Limb (tissue), 2 donors: ENCODE results near the gene AKAP10.
A peak's percentile ranks its signal among the peaks of the same experiment; 100 is the strongest.
"Not testable (repeated sequence)": the region's sequence is repeated elsewhere in the genome, so short reads cannot be mapped to it uniquely, and the experiment has no call there.

Source experiments
- DNase-seq, 2 donors: peaks; one replicate each; pipeline ENCODE4 v3.0.0-alpha.2; 2016; ENCODE audit errors: extremely low spot score in 2 of 2

AKAP10 gene

GRCh38 chr17:19867329-19868078 lies 110.1 kb downstream of the AKAP10 start, which contains the start of gene ULK2:
ULK2 (minus strand) TSS chr17:19867936; CDS start chr17:19867417, 519 bp downstream.
- peak; percentile 75 to 87 for DNase-seq

- peak; percentile 40 to 83 for DNase-seq
Measured at GRCh38 chr17:19867079-19867328, 110.6 kb downstream of the AKAP10 start.

- no peak for DNase-seq
Measured at GRCh38 chr17:19865021-19865420, 112.6 kb downstream of the AKAP10 start.

- DNase-seq: not testable (repeated sequence)
Measured at GRCh38 chr17:19860647-19861177, 116.9 kb downstream of the AKAP10 start.

- DNase-seq: no peak
Measured at GRCh38 chr17:19857640-19858039, 120.0 kb downstream of the AKAP10 start.
